ENCODE results near the gene CHD3.

DNA sequence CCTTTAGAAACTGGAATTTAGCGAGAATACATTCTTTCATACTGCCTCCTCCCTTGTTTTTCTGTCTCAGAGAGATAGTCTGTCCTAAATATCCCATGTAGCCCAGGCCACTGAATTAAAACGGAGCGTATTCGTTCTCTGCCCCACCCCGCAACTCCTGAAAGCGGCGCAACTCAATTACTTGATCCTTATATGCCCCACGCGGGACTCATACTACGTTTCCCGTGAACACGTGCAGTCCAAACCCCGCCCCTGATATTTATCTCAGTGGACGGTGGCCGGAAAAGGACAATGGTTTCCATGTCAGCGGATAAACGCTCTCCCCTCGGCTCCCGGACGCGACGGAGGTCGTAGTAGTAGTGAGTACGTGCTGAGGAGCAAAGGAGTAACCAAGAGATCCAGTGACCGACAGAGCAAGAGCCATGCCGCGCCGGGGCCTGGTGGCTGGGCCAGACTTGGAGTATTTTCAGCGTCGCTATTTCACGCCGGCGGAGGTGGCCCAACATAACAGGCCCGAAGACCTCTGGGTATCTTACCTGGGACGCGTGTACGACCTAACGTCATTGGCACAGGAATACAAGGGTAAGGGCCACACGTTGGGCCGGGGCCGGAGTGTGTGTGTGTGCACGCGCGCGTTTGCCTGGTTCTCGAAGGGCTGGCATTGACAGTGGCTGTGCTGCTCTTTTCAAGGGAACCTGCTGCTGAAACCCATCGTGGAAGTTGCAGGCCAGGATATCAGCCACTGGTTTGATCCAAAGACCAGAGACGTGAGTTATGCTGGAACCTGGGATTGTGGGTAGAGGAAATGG, 30.7 kb upstream of the CHD3 start, which contains the start of gene CYB5D1:
- TF ChIP-seq, protein P1, sequence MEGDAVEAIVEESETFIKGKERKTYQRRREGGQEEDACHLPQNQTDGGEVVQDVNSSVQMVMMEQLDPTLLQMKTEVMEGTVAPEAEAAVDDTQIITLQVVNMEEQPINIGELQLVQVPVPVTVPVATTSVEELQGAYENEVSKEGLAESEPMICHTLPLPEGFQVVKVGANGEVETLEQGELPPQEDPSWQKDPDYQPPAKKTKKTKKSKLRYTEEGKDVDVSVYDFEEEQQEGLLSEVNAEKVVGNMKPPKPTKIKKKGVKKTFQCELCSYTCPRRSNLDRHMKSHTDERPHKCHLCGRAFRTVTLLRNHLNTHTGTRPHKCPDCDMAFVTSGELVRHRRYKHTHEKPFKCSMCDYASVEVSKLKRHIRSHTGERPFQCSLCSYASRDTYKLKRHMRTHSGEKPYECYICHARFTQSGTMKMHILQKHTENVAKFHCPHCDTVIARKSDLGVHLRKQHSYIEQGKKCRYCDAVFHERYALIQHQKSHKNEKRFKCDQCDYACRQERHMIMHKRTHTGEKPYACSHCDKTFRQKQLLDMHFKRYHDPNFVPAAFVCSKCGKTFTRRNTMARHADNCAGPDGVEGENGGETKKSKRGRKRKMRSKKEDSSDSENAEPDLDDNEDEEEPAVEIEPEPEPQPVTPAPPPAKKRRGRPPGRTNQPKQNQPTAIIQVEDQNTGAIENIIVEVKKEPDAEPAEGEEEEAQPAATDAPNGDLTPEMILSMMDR (IDR thresholded peaks at IDR 0.05) = no peak
- TF ChIP-seq POLR2A (IDR thresholded peaks at IDR 0.05) = peak in 1 of 2 donors; percentile 28

All from vagina (tissue), 2 donors.